ENCODE measurements around the gene METTL23. TPM values are rescaled to one million over a fixed set of nuclear protein-coding genes. Genes with fewer than 3 reads are reported as not detected.

METTL23 gene
- 60.8 to 65.2 TPM (median 61.7 TPM) in 5 replicates for total RNA-seq (2022; extraction: Qiagen RNA extraction)

GRCh38 chr17:76726776-76727718 lies at the start of gene METTL23:
TSS of gene METTL23 (plus strand) at chr17:76726839. CDS start at chr17:76729711, 2,872 bp downstream.

GRCh38 chr17:76710863-76711611 lies 15.6 kb upstream of the METTL23 start, which contains the start of gene MXRA7:
TSS of gene MXRA7 (minus strand) at chr17:76710965. CDS start at chr17:76710946, 19 bp downstream.

GRCh38 chr17:76726231-76726775 lies 336 bp upstream of the METTL23 start, which contains the start of gene JMJD6:
TSS of gene JMJD6 (minus strand) at chr17:76726606. CDS start at chr17:76726475, 131 bp downstream.

GRCh38 chr17:76737082-76737675 lies 10.5 kb downstream of the METTL23 start, which contains the start of gene SRSF2:
TSS of gene SRSF2 (minus strand) at chr17:76737331. CDS start at chr17:76737160, 171 bp downstream.

GRCh38 chr17:76737676-76738467 lies 11.2 kb downstream of the METTL23 start, which contains the start of gene MFSD11:
TSS of gene MFSD11 (plus strand) at chr17:76738119. CDS start at chr17:76738353, 234 bp downstream.

Other genes with a start within 250 kb of the METTL23 start
- 55.1 to 74.7 TPM (median 68.7 TPM) in 5 replicates for gene RHBDF2, start 225.4 kb upstream of the METTL23 start, total RNA-seq (2022; extraction: Qiagen RNA extraction)
- 0.91 to 1.8 TPM (median 1.1 TPM) in 5 replicates for gene CYGB, start 189.1 kb upstream of the METTL23 start, total RNA-seq (2022; extraction: Qiagen RNA extraction)
- gene PRCD, start 186.8 kb upstream of the METTL23 start, total RNA-seq (2022; extraction: Qiagen RNA extraction): 0.22 TPM in 1 of 5 replicates, not detected in the others
- 0.31 to 0.87 TPM (median 0.51 TPM) in 5 replicates for gene ST6GALNAC2, start 141.0 kb upstream of the METTL23 start, total RNA-seq (2022; extraction: Qiagen RNA extraction)
- gene ST6GALNAC1, start 83.1 kb upstream of the METTL23 start, total RNA-seq (2022; extraction: Qiagen RNA extraction): 0.14 to 0.41 TPM (median 0.16 TPM) in 5 replicates
- 58.7 to 67.8 TPM (median 65.0 TPM) in 5 replicates for gene MXRA7, start 15.9 kb upstream of the METTL23 start, total RNA-seq (2022; extraction: Qiagen RNA extraction)
- 76.7 to 84.3 TPM (median 78.3 TPM) in 5 replicates for gene JMJD6, start 233 bp upstream of the METTL23 start, total RNA-seq (2022; extraction: Qiagen RNA extraction)
- 373 to 475 TPM (median 454 TPM) in 5 replicates for gene SRSF2, start 10.5 kb downstream of the METTL23 start, total RNA-seq (2022; extraction: Qiagen RNA extraction)
- gene MFSD11, start 11.3 kb downstream of the METTL23 start, total RNA-seq (2022; extraction: Qiagen RNA extraction): 19.6 to 24.0 TPM (median 21.0 TPM) in 5 replicates
- gene MGAT5B, start 141.6 kb downstream of the METTL23 start, total RNA-seq (2022; extraction: Qiagen RNA extraction): 15.4 to 24.9 TPM (median 24.8 TPM) in 5 replicates

Measured in A549 treated with CORT108297 at 1 μM for 4 hours (cell line).